ENCODE data around the gene ZNF69. TPM values are rescaled to one million over a fixed set of nuclear protein-coding genes. Genes with fewer than 3 reads are reported as not detected.

ZNF69 gene
- total and polyA plus RNA-seq, 2 donors (not counting 3 experiments of a cell fraction or from before 2014, with no cell fraction given) = 1.9 to 5.6 TPM

- no peak overlapping the region for H3K27ac ChIP-seq (ENCODE audit: insufficient read depth, low read depth, low read length)
- no peak for DNase-seq (ENCODE audit: low read depth, low spot score)
- TF ChIP-seq GATA2 (IDR thresholded peaks at IDR 0.05; ENCODE audit: insufficient read depth, insufficient read length, low read depth, low read length) (no peak), POLR2AphosphoS5 (IDR thresholded peaks at IDR 0.05; ENCODE audit: insufficient read depth, low read depth, low read length) (no peak), MAX (IDR thresholded peaks at IDR 0.05; ENCODE audit: insufficient read depth, insufficient read length) (no peak), EZH2 (IDR thresholded peaks at IDR 0.05; ENCODE audit: borderline replicate concordance, low read depth, low read length, severe bottlenecking) (no peak), MYC (IDR thresholded peaks at IDR 0.05; ENCODE audit: low read depth, low read length) (no peak), JUN (IDR thresholded peaks at IDR 0.05; ENCODE audit: borderline replicate concordance, insufficient read depth, insufficient read length, low read depth) (no peak), POLR2A (IDR thresholded peaks at IDR 0.05; ENCODE audit: low read depth, low read length) (no peak), CTCF (IDR thresholded peaks at IDR 0.05; ENCODE audit: extremely low read depth in 1 of 2, insufficient read depth in 1 of 2, low read depth in 1 of 2, low read length in 2 of 2) (no peak), FOS (IDR thresholded peaks at IDR 0.05; ENCODE audit: borderline replicate concordance, insufficient read depth, low read length) (no peak)
- H3K27me3 ChIP-seq (ENCODE audit: control insufficient read depth in 2 of 2, insufficient read depth in 2 of 2, low read length in 2 of 2) = no peaks in the 10 kb centered on the region
- peaks cover 4% of the 10 kb centered on the region for H3K79me2 ChIP-seq (ENCODE audit: control insufficient read depth, insufficient read depth, low read length)
- H3K9ac ChIP-seq (replicated peaks; ENCODE audit: extremely low read depth, insufficient read depth, low read length) = no peak overlapping the region
- no peak overlapping the region for H3K4me3 ChIP-seq (replicated peaks in 1 of 3; ENCODE audit: insufficient read depth in 1 of 3, low read depth in 1 of 3, low read length in 3 of 3)
- H2AFZ ChIP-seq (ENCODE audit: low read depth, low read length) = no peak overlapping the region
- no peaks in the 10 kb centered on the region for H4K20me1 ChIP-seq (replicated peaks; ENCODE audit: control insufficient read depth, extremely low read depth, insufficient read depth, low read length)
- ChIA-PET POLR2A (no interaction called here), CTCF (interaction anchor here (1.5 kb wide), 1 partner anchor 19 kb away, joined by 4 read pairs; no protein-coding TSS in a partner anchor)
- intact Hi-C loops (cut with micrococcal nuclease) = no loop called here
- H3K4me1 ChIP-seq (ENCODE audit: control insufficient read depth, extremely low read depth, insufficient read depth, low read length) = no peaks in the 10 kb centered on the region
- BruUV-seq (replicated peaks) = no TSS peak
- H3K9me1 ChIP-seq (replicated peaks; ENCODE audit: control insufficient read depth, extremely low read depth, insufficient read depth, low read length) = no peaks in the 10 kb centered on the region
- H3K36me3 ChIP-seq (ENCODE audit: control insufficient read depth in 2 of 2, extremely low read depth in 1 of 2, insufficient read depth in 2 of 2, low read length in 2 of 2) = no peaks in the 10 kb centered on the region
- H3K4me2 ChIP-seq (ENCODE audit: insufficient read depth, low read length) = no peak overlapping the region
- dilution Hi-C loops (cut with MboI; ENCODE audit: extremely low pct_ligation_motif_present, low sequenced_read_pairs) = no loop called here
- FAIRE-seq = no peak
- H3K9me3 ChIP-seq (replicated peaks; ENCODE audit: control insufficient read depth, insufficient read depth, low read length) = peaks cover 8% of the 10 kb centered on the region
These were observed 55.2 kb downstream of the ZNF69 start for GRCh38 chr19:11942843-11943108.
